Osteocyte (in vitro differentiated cells): ENCODE measurements around the gene SAMD13. TPM values are rescaled to one million over a fixed set of nuclear protein-coding genes. Genes with fewer than 3 reads are reported as not detected.

ENCODE experiments used
- DNase-seq: peaks from one replicate; pipeline ENCODE4 v3.0.0; 2021; ENCODE audit warnings: mixed read lengths; ENCODE audit not compliant: unreplicated experiment; ENCODE audit errors: extremely low spot score
- H3K27ac Mint-ChIP-seq: one replicate; pipeline ENCODE4 v1.8.0; 2021; ENCODE audit warnings: mild to moderate bottlenecking, mixed read lengths; ENCODE audit not compliant: unreplicated experiment
- H3K27me3 Mint-ChIP-seq: one replicate; pipeline ENCODE4 v1.8.0; 2021; ENCODE audit warnings: mixed read lengths; ENCODE audit not compliant: unreplicated experiment
- H3K36me3 Mint-ChIP-seq: one replicate; pipeline ENCODE4 v1.8.0; 2021; ENCODE audit warnings: mixed read lengths; ENCODE audit not compliant: unreplicated experiment
- H3K4me1 Mint-ChIP-seq: one replicate; pipeline ENCODE4 v1.8.0; 2021; ENCODE audit warnings: mixed read lengths; ENCODE audit not compliant: unreplicated experiment
- H3K4me3 Mint-ChIP-seq: one replicate; pipeline ENCODE4 v1.8.0; 2021; ENCODE audit warnings: mild to moderate bottlenecking, moderate library complexity, mixed read lengths; ENCODE audit not compliant: unreplicated experiment
- H3K9me3 Mint-ChIP-seq: one replicate; pipeline ENCODE4 v1.8.0; 2021; ENCODE audit warnings: mixed read lengths; ENCODE audit not compliant: unreplicated experiment
- total RNA-seq: library from RNA; stranded (reverse); gene quantifications from 2 replicates; pipeline ENCODE4 v1.2.1, GENCODE V29; 2021
- TF ChIP-seq, protein P1 (sequence below): fragments of 200-600 bp; sonication (generic); IDR thresholded peaks from 2 replicates; pipeline ENCODE4 v1.5.0; 2021; ENCODE audit warnings: antibody characterized with exemption, mild to moderate bottlenecking, moderate library complexity

Gene SAMD13
- total RNA-seq, 1 donor from 2014 or later, result 0.99 TPM

DNA sequence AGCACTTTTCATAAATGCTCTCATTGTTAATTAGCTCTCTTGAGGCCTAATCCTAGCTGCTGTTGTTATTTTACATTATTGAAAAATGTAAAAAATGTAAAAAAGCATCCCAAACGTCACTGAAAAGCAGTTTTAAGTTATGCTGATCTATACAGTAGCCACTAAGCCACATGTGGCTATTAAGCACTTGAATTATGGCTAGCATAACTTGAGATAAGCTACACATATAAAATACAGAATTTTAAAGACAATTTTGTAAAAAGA, 78.3 kb downstream of the SAMD13 start:
- Mint-ChIP-seq H3K9me3 (no peaks in the 10 kb centered on the region), H3K4me1 (no peaks in the 10 kb centered on the region), H3K4me3 (no peak overlapping the region), H3K27me3 (peaks cover 6% of the 10 kb centered on the region), H3K27ac (no peak overlapping the region), H3K36me3 (no peaks in the 10 kb centered on the region)
- DNase-seq, result no peak
- TF ChIP-seq, protein P1, sequence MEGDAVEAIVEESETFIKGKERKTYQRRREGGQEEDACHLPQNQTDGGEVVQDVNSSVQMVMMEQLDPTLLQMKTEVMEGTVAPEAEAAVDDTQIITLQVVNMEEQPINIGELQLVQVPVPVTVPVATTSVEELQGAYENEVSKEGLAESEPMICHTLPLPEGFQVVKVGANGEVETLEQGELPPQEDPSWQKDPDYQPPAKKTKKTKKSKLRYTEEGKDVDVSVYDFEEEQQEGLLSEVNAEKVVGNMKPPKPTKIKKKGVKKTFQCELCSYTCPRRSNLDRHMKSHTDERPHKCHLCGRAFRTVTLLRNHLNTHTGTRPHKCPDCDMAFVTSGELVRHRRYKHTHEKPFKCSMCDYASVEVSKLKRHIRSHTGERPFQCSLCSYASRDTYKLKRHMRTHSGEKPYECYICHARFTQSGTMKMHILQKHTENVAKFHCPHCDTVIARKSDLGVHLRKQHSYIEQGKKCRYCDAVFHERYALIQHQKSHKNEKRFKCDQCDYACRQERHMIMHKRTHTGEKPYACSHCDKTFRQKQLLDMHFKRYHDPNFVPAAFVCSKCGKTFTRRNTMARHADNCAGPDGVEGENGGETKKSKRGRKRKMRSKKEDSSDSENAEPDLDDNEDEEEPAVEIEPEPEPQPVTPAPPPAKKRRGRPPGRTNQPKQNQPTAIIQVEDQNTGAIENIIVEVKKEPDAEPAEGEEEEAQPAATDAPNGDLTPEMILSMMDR, result no peak

GRCh38 chr1:84382127-84382526, 80.6 kb downstream of the SAMD13 start:
- Mint-ChIP-seq H3K4me1 (no peaks in the 10 kb centered on the region), H3K27me3 (peaks cover 4% of the 10 kb centered on the region), H3K27ac (no peak overlapping the region), H3K36me3 (no peaks in the 10 kb centered on the region), H3K4me3 (no peak overlapping the region), H3K9me3 (no peaks in the 10 kb centered on the region)
- TF ChIP-seq, protein P1, result no peak
- DNase-seq, result no peak

DNA sequence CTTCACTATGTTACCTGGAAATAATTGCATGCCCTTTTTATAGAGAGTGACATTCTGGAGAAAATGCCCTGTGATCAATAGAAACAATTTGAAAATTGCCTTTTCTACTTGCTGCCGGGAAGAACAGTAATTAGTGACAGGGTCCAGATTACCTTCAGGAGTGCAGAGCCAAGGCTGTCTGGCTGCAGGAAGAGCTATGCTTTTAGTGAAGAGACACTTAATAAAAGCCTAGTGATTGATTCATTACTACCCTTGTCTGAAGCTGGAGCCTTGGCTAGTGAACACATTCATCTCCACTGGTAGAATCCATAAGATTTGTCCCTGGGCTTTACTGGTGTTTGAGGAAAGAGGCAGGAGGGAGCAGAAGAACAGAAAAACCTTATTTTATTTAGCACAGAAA, 83.8 kb downstream of the SAMD13 start:
- Mint-ChIP-seq H3K27me3 (peaks cover 4% of the 10 kb centered on the region), H3K27ac (no peak overlapping the region), H3K4me3 (no peak overlapping the region), H3K9me3 (no peaks in the 10 kb centered on the region), H3K4me1 (no peaks in the 10 kb centered on the region), H3K36me3 (no peaks in the 10 kb centered on the region)
- DNase-seq, result no peak
- TF ChIP-seq, protein P1, result no peak

- H3K9me3 Mint-ChIP-seq, result no peaks in the 10 kb centered on the region
- no peak overlapping the region for H3K4me3 Mint-ChIP-seq
- H3K27ac Mint-ChIP-seq, result no peak overlapping the region
- TF ChIP-seq, protein P1, result no peak
- H3K36me3 Mint-ChIP-seq, result no peaks in the 10 kb centered on the region
- no peaks in the 10 kb centered on the region for H3K4me1 Mint-ChIP-seq
- DNase-seq, result no peak
- peaks cover 4% of the 10 kb centered on the region for H3K27me3 Mint-ChIP-seq
Measured at GRCh38 chr1:84386716-84387479, 85.4 kb downstream of the SAMD13 start.

GRCh38 chr1:84387480-84388163, 86.1 kb downstream of the SAMD13 start:
- H3K4me3 Mint-ChIP-seq, result no peak overlapping the region
- no peaks in the 10 kb centered on the region for H3K4me1 Mint-ChIP-seq
- H3K27me3 Mint-ChIP-seq, result peaks cover 4% of the 10 kb centered on the region
- H3K36me3 Mint-ChIP-seq, result no peaks in the 10 kb centered on the region
- H3K27ac Mint-ChIP-seq, result no peak overlapping the region
- DNase-seq, result no peak
- no peaks in the 10 kb centered on the region for H3K9me3 Mint-ChIP-seq
- TF ChIP-seq, protein P1, result no peak
